Subcutaneous adipose tissue (tissue), 4 donors: ENCODE results near the gene MAB21L4. TPM values are rescaled to one million over a fixed set of nuclear protein-coding genes. Genes with fewer than 3 reads are reported as not detected.

Experiments
- CTCF ChIP-seq: fragments of 450-650 bp; IDR thresholded peaks from one replicate; pipeline ENCODE4 v1.5.1; 2016; ENCODE audit warnings: low read depth, mild to moderate bottlenecking, control low read depth, antibody characterized with exemption, moderate library complexity
- total RNA-seq, 4 donors: library from RNA; depleted of rRNA; stranded (reverse); fragments of >200 nt; gene quantifications; one replicate each; pipeline ENCODE4 v1.1.0, GENCODE V29; 2016

Gene MAB21L4
- total RNA-seq, 4 donors from 2014 or later = not detected

GRCh38 chr2:240932724-240933047, 36.7 kb upstream of the MAB21L4 start:
- no peak for TF ChIP-seq CTCF

GRCh38 chr2:240932001-240932723, 36.2 kb upstream of the MAB21L4 start:
- no peak for TF ChIP-seq CTCF

- TF ChIP-seq CTCF = no peak
These were observed 35.5 kb upstream of the MAB21L4 start for GRCh38 chr2:240931319-240931949.

- no peak for TF ChIP-seq CTCF
These were observed 34.8 kb upstream of the MAB21L4 start for GRCh38 chr2:240930631-240931318.

- no peak for TF ChIP-seq CTCF
These were observed 34.2 kb upstream of the MAB21L4 start for GRCh38 chr2:240930096-240930630.

- no peak for TF ChIP-seq CTCF
These were observed 33.6 kb upstream of the MAB21L4 start for GRCh38 chr2:240929364-240930095.
